ENCODE measurements around the gene RTN4. TPM values are rescaled to one million over a fixed set of nuclear protein-coding genes. Genes with fewer than 3 reads are reported as not detected.

The RTN4 gene
- total and polyA plus RNA-seq, 2 experiments from 2014 or later: 284 to 455 TPM

DNA sequence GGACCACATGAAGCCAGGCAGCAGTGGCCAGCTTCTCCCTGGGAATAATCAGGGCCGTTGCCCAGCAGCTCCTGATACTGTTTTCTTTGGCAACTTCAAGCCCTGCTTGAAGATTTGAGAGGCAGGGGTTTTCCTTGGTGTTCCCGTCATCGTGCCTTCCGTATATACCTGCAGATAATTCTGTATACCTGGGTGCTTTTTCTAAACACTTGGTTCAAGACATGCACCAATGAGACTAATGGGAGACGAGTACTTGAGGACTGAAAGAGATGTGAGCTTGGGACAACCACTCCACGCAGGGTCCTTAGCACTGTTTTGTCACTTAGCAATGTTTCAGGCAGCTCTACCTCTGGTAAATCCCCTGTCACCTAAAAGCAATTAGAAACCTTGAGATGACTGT is 118.8 kb downstream of the RTN4 start:
- no peaks in the 10 kb centered on the region for H3K4me1 ChIP-seq (ENCODE audit: insufficient read depth)
- H3K9me2 ChIP-seq (replicated peaks; ENCODE audit: insufficient read depth): no peaks in the 10 kb centered on the region
- no peaks in the 10 kb centered on the region for H3K79me2 ChIP-seq
- WGBS (ENCODE audit: low lambda C conversion rate, missing lambda C conversion rate): 95% methylated on average over 6 of the region's 6 CpGs
- no peaks in the 10 kb centered on the region for H3K27me3 ChIP-seq
- no peaks in the 10 kb centered on the region for H4K20me1 ChIP-seq (ENCODE audit: insufficient read depth, poor library complexity, severe bottlenecking)
- no peak overlapping the region for H3K4me2 ChIP-seq
- H3K36me3 ChIP-seq (replicated peaks; ENCODE audit: insufficient read depth, low read depth): no peaks in the 10 kb centered on the region
- H3K9me3 ChIP-seq (ENCODE audit: low read depth): no peaks in the 10 kb centered on the region
- no peak for TF ChIP-seq EZH2phosphoT487 (IDR thresholded peaks at IDR 0.05; ENCODE audit: low read depth, severe bottlenecking, unreplicated experiment)
- no peak for TF ChIP-seq EZH2 (IDR thresholded peaks at IDR 0.05; ENCODE audit: borderline replicate concordance)
- TF ChIP-seq, protein P1, sequence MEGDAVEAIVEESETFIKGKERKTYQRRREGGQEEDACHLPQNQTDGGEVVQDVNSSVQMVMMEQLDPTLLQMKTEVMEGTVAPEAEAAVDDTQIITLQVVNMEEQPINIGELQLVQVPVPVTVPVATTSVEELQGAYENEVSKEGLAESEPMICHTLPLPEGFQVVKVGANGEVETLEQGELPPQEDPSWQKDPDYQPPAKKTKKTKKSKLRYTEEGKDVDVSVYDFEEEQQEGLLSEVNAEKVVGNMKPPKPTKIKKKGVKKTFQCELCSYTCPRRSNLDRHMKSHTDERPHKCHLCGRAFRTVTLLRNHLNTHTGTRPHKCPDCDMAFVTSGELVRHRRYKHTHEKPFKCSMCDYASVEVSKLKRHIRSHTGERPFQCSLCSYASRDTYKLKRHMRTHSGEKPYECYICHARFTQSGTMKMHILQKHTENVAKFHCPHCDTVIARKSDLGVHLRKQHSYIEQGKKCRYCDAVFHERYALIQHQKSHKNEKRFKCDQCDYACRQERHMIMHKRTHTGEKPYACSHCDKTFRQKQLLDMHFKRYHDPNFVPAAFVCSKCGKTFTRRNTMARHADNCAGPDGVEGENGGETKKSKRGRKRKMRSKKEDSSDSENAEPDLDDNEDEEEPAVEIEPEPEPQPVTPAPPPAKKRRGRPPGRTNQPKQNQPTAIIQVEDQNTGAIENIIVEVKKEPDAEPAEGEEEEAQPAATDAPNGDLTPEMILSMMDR (IDR thresholded peaks at IDR 0.05; ENCODE audit: poor library complexity): no peak
- H3K4me3 ChIP-seq: no peak overlapping the region
- H3K27ac ChIP-seq: no peak overlapping the region
- DNase-seq (ENCODE audit: low spot score): no peak
- no peak overlapping the region for H2AFZ ChIP-seq

DNA sequence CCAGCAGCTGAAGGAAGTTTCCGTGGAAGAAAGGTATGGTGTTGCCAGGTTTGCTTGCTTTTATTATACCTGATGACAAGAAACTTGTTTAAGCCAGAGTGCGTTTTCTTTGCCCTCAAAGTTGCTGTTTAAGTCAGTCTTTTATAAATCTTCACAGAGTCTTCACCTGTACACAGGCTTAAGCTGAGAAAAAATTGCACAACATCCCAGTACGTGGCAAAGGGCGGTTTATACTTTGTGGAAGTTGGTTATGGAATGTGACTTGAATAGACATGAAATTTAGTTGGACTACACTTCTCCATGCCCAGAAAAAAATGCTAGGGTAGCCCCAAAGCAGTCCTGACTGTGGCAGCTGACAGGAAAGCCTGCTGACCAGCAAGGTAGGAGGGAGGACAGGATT is 121.5 kb downstream of the RTN4 start:
- Histone ChIP-seq H3K4me2 (no peak overlapping the region), H3K9me3 (ENCODE audit: low read depth) (no peaks in the 10 kb centered on the region), H3K4me3 (no peak overlapping the region), H3K27me3 (no peaks in the 10 kb centered on the region), H4K20me1 (ENCODE audit: insufficient read depth, poor library complexity, severe bottlenecking) (no peaks in the 10 kb centered on the region), H3K9me2 (replicated peaks; ENCODE audit: insufficient read depth) (no peaks in the 10 kb centered on the region), H3K79me2 (no peaks in the 10 kb centered on the region), H3K36me3 (replicated peaks; ENCODE audit: insufficient read depth, low read depth) (no peaks in the 10 kb centered on the region), H2AFZ (no peak overlapping the region), H3K27ac (no peak overlapping the region), H3K4me1 (ENCODE audit: insufficient read depth) (no peaks in the 10 kb centered on the region)
- no peak for TF ChIP-seq EZH2phosphoT487 (IDR thresholded peaks at IDR 0.05; ENCODE audit: low read depth, severe bottlenecking, unreplicated experiment)
- TF ChIP-seq, protein P1 (IDR thresholded peaks at IDR 0.05; ENCODE audit: poor library complexity): no peak
- no peak for TF ChIP-seq EZH2 (IDR thresholded peaks at IDR 0.05; ENCODE audit: borderline replicate concordance)
- DNase-seq (ENCODE audit: low spot score): no peak
- 89% methylated on average over 4 of the region's 4 CpGs for WGBS (ENCODE audit: low lambda C conversion rate, missing lambda C conversion rate)

DNA sequence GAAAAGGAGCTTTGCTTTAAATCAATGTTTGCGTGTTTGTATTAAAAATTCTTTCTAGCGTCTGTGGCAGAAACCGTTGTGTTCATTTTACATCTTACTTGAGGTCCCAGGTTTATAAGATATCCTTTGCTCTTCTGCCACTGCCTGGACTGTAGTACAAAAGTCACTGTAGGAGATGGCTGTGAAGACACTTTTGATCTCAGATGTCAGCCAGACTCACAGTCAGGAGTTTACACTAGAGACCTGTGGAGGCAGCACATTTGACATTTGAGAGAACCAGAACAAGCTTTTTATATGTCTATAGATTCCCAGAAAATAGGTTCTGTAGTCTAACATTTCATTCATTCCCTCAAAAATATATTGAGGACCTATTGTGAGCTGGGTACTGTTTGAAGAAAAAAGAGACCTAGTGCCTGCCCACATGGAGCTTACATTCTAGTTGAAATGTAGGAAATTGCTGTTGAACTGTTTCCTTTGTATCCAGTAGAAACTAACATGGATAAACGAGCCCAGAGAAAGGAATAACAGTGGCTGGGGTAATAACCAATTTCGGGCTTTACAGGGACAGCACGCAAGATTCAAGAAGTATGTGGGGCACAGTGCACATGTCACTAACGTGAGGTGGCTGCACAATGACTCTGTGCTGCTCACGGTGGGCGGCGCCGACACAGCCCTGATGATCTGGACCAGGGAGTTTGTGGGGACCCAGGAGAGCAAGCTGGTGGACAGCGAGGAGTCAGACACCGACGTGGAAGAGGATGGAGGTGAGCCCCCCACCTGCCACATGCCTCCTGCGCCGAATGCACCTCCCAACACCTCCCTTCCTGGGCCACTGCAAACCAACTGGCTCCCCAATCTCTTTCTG is 122.3 kb downstream of the RTN4 start:
- no peak overlapping the region for H2AFZ ChIP-seq
- no peak overlapping the region for H3K4me3 ChIP-seq
- DNase-seq (ENCODE audit: low spot score): no peak
- no peaks in the 10 kb centered on the region for H3K36me3 ChIP-seq (replicated peaks; ENCODE audit: insufficient read depth, low read depth)
- H3K4me2 ChIP-seq: no peak overlapping the region
- H3K9me3 ChIP-seq (ENCODE audit: low read depth): no peaks in the 10 kb centered on the region
- no peaks in the 10 kb centered on the region for H3K4me1 ChIP-seq (ENCODE audit: insufficient read depth)
- no peak overlapping the region for H3K27ac ChIP-seq
- no peak for TF ChIP-seq EZH2phosphoT487 (IDR thresholded peaks at IDR 0.05; ENCODE audit: low read depth, severe bottlenecking, unreplicated experiment)
- TF ChIP-seq, protein P1 (IDR thresholded peaks at IDR 0.05; ENCODE audit: poor library complexity): no peak
- H3K79me2 ChIP-seq: no peaks in the 10 kb centered on the region
- no peaks in the 10 kb centered on the region for H4K20me1 ChIP-seq (ENCODE audit: insufficient read depth, poor library complexity, severe bottlenecking)
- 91% methylated on average over 16 of the region's 16 CpGs for WGBS (ENCODE audit: low lambda C conversion rate, missing lambda C conversion rate)
- no peaks in the 10 kb centered on the region for H3K27me3 ChIP-seq
- H3K9me2 ChIP-seq (replicated peaks; ENCODE audit: insufficient read depth): no peaks in the 10 kb centered on the region
